Naive B cell (primary cell): ENCODE measurements around the gene PRR29. TPM values are rescaled to one million over a fixed set of nuclear protein-coding genes. Genes with fewer than 3 reads are reported as not detected.
"Not testable (repeated sequence)": the region's sequence is repeated elsewhere in the genome, so short reads cannot be mapped to it uniquely, and the experiment has no call there.

ENCODE experiments used
- ATAC-seq, 2 donors: fragments of 150-1000 bp; cut with Tn5 transposase; 2 replicates each; pipeline ENCODE4 v1.10.0; 2021; ENCODE audit warnings: low read depth in 2 of 2, mild to moderate bottlenecking in 2 of 2, moderate library complexity in 2 of 2
- DNase-seq: peaks from one replicate; pipeline ENCODE4 v3.0.0; 2022
- H3K27ac Mint-ChIP-seq, 6 donors: one replicate each; pipeline ENCODE4 v1.8.0; 2020 to 2022; ENCODE audit warnings: mild to moderate bottlenecking in 6 of 6, mixed read lengths in 6 of 6, moderate library complexity in 5 of 6, inconsistent platforms in 2 of 6
- H3K27me3 Mint-ChIP-seq, 3 donors: one replicate each; pipeline ENCODE4 v1.8.0; 2021 to 2022; ENCODE audit warnings: mixed read lengths in 3 of 3, mild to moderate bottlenecking in 1 of 3
- H3K36me3 Mint-ChIP-seq, 2 donors: one replicate each; pipeline ENCODE4 v1.8.0; 2020 to 2022; ENCODE audit warnings: mixed read lengths in 2 of 2, inconsistent platforms in 1 of 2, mild to moderate bottlenecking in 1 of 2
- H3K4me1 Mint-ChIP-seq, 3 donors: one replicate each; pipeline ENCODE4 v1.8.0; 2020 to 2022; ENCODE audit warnings: mixed read lengths in 3 of 3, inconsistent platforms in 1 of 3, mild to moderate bottlenecking in 1 of 3, moderate library complexity in 1 of 3
- H3K4me3 Mint-ChIP-seq, 8 donors: one replicate each; pipeline ENCODE4 v1.8.0; 2020 to 2022; ENCODE audit warnings: mild to moderate bottlenecking in 8 of 8, mixed read lengths in 8 of 8, moderate library complexity in 8 of 8, inconsistent platforms in 2 of 8
- H3K9me3 Mint-ChIP-seq, 7 donors: one replicate each; pipeline ENCODE4 v1.8.0; 2020 to 2022; ENCODE audit warnings: mixed read lengths in 7 of 7, mild to moderate bottlenecking in 5 of 7, inconsistent platforms in 2 of 7, moderate library complexity in 1 of 7
- polyA plus RNA-seq, 6 donors: library from polyadenylated mRNA; unstranded; fragments of 300-500 nt; fragmentation: Illumina TruSeq; gene quantifications; one replicate each; pipeline ENCODE4 v1.2.3, GENCODE V29; 2021; ENCODE audit warnings: low read depth in 6 of 6

The PRR29 gene
- polyA plus RNA-seq, 6 donors from 2014 or later: 3.5 to 6.8 (median 5.8) TPM

DNA sequence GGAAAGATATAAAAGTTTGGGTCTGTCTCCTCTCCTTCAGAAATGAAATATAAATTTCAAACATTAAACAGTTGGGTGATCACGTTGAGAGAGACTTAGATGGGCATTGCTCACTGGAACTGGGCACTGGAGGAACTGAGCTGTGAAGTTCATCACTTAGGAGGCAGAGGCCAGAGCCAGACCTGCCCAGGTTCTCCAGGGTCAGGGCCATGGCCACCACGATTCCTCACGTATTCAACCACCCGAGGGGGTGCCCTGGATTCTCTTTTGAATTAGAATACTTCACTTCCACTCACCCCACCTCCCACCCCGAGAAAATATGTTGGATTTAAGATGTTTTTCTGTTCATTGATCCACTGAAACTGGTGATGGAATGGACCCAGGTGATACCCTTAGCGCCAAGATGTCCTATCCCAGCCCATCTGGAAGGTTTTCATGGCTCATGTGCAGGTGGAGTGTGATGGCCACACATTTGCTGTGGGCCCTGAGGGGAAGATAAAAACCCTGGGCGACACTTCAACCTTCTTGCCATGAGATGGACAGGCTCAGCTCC, 6.1 kb downstream of the PRR29 start:
- Mint-ChIP-seq H3K4me3 (peak overlapping the region in 1 of 8 donors; percentile 65), H3K27me3 (no peaks in the 10 kb centered on the region), H3K9me3 (no peaks in the 10 kb centered on the region), H3K27ac (peak overlapping the region in 2 of 6 donors; percentile 31 to 57), H3K36me3 (peaks cover 0 to 6% of the 10 kb centered on the region in 2 donors), H3K4me1 (peaks cover 28 to 53% (median 45%) of the 10 kb centered on the region in 3 donors)
- DNase-seq: no peak
- ATAC-seq: no peak

DNA sequence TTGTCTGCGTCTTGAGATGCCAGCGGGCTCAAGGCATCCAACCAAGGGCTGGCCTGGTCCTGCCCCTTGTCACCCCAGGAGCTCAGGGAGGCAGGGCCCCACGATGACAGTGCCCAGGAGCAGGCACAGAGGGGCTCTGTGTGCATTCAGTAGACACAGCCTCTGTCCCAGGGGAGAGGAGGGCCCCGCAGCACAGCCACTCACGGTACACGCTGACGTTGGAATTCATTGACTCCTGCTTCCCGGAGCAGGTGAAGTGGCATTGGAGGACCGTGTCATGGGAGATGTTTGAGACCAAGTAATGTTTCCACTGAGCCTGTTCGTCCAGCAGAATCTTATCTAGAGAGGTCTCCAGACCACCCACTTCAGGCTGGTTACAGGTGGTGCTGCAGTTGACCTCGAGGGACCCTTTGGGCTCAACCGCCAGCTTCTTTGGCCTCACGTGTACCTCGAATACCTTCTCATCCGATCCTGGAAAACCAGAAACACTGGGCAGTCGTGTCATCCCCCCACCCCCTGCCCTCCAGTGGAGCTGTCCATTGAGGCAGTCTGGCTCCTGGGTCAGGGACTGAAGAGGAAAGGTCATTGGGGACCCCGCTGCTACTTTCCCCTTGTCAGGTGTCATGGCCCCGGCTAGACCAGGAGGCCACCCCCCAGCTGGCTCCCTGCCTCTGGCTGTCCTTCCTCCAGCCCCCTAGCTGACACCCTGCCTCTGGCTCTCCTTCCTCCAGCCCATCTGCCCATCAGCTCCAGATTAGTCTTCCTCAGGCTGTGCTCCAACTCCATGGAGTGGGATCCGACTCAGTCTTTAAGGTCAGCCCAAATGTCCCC, 7.0 kb downstream of the PRR29 start:
- Mint-ChIP-seq H3K4me1 (peaks cover 31 to 53% (median 46%) of the 10 kb centered on the region in 3 donors), H3K9me3 (no peaks in the 10 kb centered on the region), H3K27me3 (no peaks in the 10 kb centered on the region), H3K36me3 (peaks cover 0 to 6% of the 10 kb centered on the region in 2 donors), H3K4me3 (no peak overlapping the region), H3K27ac (peak overlapping the region in 5 of 6 donors; percentile 52 to 89 (median 85))
- DNase-seq (no peak), ATAC-seq (no peak)

DNA sequence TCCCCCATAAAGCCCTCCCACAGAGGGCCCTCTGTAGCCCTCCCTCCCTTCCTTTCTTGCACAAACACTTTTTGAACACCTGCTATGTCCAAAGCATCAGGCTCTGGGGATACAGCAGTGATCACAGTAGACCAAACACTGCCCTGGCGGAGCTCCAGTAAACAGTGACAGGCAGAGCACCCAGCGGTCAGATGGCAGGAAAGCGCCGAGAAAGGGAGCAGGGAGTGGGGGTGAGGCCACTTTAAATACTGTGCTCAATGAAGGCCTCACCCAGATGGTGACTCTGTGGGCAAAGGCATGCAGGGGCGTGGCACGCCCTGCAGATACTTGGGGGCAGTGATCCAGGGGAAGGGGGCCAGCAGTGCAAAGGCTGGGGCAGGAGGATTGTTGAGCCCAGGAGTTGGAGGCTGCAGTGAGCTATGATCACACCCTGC, 7.6 kb downstream of the PRR29 start:
- peaks cover 34 to 57% (median 48%) of the 10 kb centered on the region in 3 donors for H3K4me1 Mint-ChIP-seq
- no peaks in the 10 kb centered on the region for H3K27me3 Mint-ChIP-seq
- H3K27ac Mint-ChIP-seq: peak overlapping the region in 4 of 6 donors; percentile 26 to 87 (median 74)
- peaks cover 0 to 6% of the 10 kb centered on the region in 2 donors for H3K36me3 Mint-ChIP-seq
- no peak for DNase-seq
- ATAC-seq: no peak
- H3K4me3 Mint-ChIP-seq: peak overlapping the region in 2 of 8 donors; percentile 47 to 51
- H3K9me3 Mint-ChIP-seq: no peaks in the 10 kb centered on the region

- no peaks in the 10 kb centered on the region for H3K27me3 Mint-ChIP-seq
- no peaks in the 10 kb centered on the region for H3K9me3 Mint-ChIP-seq
- H3K36me3 Mint-ChIP-seq: peaks cover 0 to 6% of the 10 kb centered on the region in 2 donors
- DNase-seq (no peak), ATAC-seq (no peak)
- H3K4me3 Mint-ChIP-seq: peak overlapping the region in 1 of 8 donors; percentile 69
- peak overlapping the region in 4 of 6 donors; percentile 42 to 72 (median 52) for H3K27ac Mint-ChIP-seq
- peaks cover 36 to 65% (median 56%) of the 10 kb centered on the region in 3 donors for H3K4me1 Mint-ChIP-seq
Measured at GRCh38 chr17:64006361-64007088, 8.4 kb downstream of the PRR29 start.

DNA sequence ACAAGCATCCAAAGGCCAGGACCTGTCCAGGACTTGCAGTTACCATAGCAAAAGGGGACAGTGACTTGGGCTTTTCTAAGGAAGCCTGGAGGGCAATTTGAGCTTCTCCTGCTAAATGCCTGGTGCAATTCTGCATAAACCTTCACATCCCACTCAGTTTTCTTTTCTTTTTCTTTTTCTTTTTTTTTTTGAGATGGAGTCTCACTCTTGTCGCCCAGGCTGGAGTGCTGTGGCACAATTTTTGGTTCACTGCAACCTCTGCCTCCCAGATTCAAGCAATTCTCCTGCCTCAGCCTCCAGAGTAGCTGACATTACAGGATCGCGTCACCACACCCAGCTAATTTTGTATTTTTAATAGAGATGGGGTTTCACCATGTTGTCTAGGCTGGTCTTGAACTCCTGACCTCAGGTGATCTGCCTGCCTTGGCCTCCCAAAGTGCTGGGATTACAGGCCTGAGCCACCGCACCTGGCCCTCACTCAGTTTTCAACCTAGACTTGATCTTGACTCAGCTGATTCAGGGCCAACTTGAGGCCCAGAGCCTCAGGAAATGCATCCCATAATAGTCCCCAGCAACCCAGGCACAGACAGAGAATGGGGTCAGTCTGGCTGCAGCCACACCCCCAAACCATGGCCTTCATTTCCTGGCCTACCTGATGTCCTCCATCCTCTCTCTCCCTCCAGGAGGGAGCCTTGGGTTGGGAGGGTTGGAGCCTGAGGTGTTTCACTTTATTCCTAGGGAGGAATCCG, 9.1 kb downstream of the PRR29 start:
- H3K27ac Mint-ChIP-seq: peak overlapping the region in 1 of 6 donors; percentile 36
- ATAC-seq, H3K9me3 Mint-ChIP-seq, H3K36me3 Mint-ChIP-seq, H3K27me3 Mint-ChIP-seq, DNase-seq: not testable (repeated sequence)
- H3K4me1 Mint-ChIP-seq: peaks cover 41 to 72% (median 62%) of the 10 kb centered on the region in 3 donors
- H3K4me3 Mint-ChIP-seq: peak overlapping the region in 2 of 8 donors; percentile 16 to 69

DNA sequence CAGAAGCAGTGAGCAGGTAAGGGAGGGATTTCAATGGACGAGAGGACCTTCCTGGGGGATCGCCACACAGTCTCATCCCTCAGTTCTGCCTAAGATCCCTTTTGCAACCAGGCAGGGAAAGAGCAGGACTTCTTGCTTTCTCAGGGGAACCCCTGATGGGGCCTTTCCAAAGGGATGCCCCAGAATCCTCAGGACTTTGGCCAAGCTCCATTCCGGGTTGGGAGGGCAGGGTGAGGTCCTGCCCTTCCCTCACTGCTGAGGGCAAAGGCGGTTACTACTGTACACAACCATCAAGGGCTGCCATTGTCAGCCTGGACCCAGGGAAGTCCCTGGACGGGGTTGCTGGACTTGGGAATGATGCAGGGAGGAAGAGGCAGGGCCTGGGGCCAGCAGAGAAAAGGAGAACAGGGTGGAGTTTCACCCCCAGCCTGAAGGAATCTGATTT, 9.7 kb downstream of the PRR29 start:
- Mint-ChIP-seq H3K4me3 (no peak overlapping the region), H3K27ac (peak overlapping the region in 2 of 6 donors; percentile 53 to 67), H3K9me3 (no peaks in the 10 kb centered on the region), H3K36me3 (peaks cover 0 to 6% of the 10 kb centered on the region in 2 donors), H3K27me3 (no peaks in the 10 kb centered on the region), H3K4me1 (peaks cover 44 to 78% (median 65%) of the 10 kb centered on the region in 3 donors)
- no peak for ATAC-seq
- DNase-seq: no peak

DNA sequence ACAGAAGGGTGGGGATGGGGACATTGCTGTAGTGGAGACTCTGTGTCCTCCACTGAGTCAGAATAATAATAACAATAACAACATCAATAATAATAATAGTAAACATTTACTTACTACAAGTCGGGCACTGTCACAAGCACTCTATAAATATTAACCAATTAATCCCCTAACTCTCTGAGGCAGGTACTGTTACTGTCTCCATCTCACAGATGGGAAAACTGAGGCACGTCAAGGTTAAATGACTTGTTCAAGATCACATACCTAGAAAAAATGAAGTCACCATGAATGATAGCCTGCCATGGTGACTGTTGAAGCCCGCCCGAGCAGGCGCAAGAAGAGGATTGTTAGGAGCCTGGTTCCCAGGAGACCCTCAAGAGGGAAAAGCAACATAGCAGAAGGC, 10.2 kb downstream of the PRR29 start:
- Mint-ChIP-seq H3K4me1 (peaks cover 44 to 82% (median 70%) of the 10 kb centered on the region in 3 donors), H3K36me3 (peaks cover 0 to 6% of the 10 kb centered on the region in 2 donors), H3K4me3 (peak overlapping the region in 2 of 8 donors; percentile 34 to 60), H3K27me3 (no peaks in the 10 kb centered on the region), H3K27ac (peak overlapping the region in 2 of 6 donors; percentile 26 to 67), H3K9me3 (no peaks in the 10 kb centered on the region)
- DNase-seq (no peak), ATAC-seq (no peak)

DNA sequence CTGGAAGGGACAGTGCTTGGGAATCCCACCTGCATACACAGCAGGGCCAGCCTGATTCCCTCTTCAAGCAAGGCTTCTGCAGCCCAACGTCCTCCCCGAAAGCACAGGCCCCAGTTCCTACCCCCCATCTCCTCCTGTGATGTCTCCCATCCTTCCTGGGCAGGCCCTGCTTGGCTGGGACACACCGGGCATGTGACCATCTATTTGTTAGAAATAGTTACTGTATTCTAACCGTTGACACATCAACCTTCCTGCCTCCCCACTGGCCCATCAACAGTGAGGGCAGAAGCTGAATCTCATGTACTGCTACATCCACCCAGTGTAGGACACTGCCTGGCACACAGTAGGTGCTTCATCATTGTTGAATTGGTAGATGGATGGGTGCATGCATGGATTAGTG, 10.7 kb downstream of the PRR29 start:
- peaks cover 0 to 6% of the 10 kb centered on the region in 2 donors for H3K36me3 Mint-ChIP-seq
- DNase-seq (no peak), ATAC-seq (no peak)
- peak overlapping the region in 1 of 8 donors; percentile 34 for H3K4me3 Mint-ChIP-seq
- H3K9me3 Mint-ChIP-seq: no peaks in the 10 kb centered on the region
- H3K4me1 Mint-ChIP-seq: peaks cover 48 to 86% (median 72%) of the 10 kb centered on the region in 3 donors
- H3K27me3 Mint-ChIP-seq: no peaks in the 10 kb centered on the region
- H3K27ac Mint-ChIP-seq: no peak overlapping the region

DNA sequence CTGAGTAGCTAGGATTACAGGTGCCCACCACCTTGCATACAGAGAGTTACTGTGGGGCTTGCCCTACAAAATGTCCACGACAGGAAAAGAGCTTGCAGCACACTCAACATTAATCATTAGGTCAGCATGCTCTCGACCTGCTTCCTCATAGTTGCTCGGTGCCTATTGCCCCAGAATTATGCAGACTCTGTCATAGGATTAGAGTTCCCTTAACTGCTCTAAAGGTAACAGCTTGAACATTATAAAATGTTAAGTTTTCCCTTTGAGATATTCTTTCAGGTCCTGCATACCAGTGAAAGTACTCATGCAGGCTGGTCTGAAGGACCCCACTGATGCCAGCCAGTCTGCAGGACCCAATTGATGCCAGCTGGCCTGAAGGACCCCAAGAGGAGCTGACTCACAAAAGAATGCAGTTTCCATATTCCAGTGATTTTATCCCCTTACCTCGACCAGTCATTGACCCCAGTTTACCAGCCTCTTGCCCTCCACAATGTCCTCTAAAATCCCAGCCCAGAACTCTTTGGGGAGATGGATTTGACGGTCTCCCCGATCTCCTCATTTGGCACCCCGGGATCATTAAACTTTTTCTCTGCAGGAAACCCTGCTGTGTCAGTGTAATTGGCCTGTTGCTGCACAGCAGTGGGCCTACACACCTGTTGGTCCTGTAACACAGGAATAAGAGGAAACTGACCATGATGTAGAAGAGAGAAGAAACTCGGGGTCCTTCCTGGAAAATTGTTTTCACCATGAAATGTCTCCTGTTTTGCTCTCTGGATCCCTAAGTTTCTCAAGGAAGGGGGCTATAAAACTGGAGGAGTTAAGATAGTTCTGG, 11.6 kb downstream of the PRR29 start:
- Mint-ChIP-seq H3K4me1 (peaks cover 56 to 92% (median 82%) of the 10 kb centered on the region in 3 donors), H3K9me3 (no peaks in the 10 kb centered on the region), H3K4me3 (peak overlapping the region in 6 of 8 donors; percentile 2 to 61 (median 16))

DNA sequence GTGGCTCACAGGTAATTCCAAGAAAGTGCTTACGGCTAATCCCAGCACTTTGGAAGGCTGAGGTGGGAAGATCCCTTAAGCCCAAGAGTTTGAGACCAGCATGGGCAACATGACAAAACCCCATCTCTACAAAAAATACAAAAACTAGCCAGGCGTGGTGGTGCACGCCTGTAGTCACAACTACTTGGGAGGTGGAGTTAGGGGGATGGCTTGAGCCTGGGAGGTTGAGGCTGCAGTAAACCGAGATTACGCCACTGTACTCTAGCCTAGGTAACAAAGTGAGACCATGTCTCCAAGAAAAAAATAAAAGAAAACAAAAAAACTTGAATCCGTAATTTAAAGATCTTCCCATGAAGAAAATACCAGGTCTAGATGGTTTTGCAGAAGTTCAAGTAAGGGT, 17.3 kb downstream of the PRR29 start:
- peak overlapping the region in 5 of 6 donors; percentile 11 to 99 (median 89) for H3K27ac Mint-ChIP-seq
- H3K27me3 Mint-ChIP-seq: no peaks in the 10 kb centered on the region
- peaks cover 0 to 5% of the 10 kb centered on the region in 2 donors for H3K36me3 Mint-ChIP-seq
- ATAC-seq: no peak
- peak overlapping the region; percentile 47 to 95 (median 76) for H3K4me3 Mint-ChIP-seq
- peaks cover 58 to 90% (median 78%) of the 10 kb centered on the region in 3 donors for H3K4me1 Mint-ChIP-seq
- no peaks in the 10 kb centered on the region for H3K9me3 Mint-ChIP-seq
- DNase-seq: no peak

More for the DNA sequence above, 11.6 kb downstream of the PRR29 start:
- DNase-seq (no peak), ATAC-seq (no peak)
- Mint-ChIP-seq H3K36me3 (peaks cover 0 to 6% of the 10 kb centered on the region in 2 donors), H3K27me3 (no peaks in the 10 kb centered on the region), H3K27ac (peak overlapping the region in 3 of 6 donors; percentile 30 to 82 (median 42))

DNA sequence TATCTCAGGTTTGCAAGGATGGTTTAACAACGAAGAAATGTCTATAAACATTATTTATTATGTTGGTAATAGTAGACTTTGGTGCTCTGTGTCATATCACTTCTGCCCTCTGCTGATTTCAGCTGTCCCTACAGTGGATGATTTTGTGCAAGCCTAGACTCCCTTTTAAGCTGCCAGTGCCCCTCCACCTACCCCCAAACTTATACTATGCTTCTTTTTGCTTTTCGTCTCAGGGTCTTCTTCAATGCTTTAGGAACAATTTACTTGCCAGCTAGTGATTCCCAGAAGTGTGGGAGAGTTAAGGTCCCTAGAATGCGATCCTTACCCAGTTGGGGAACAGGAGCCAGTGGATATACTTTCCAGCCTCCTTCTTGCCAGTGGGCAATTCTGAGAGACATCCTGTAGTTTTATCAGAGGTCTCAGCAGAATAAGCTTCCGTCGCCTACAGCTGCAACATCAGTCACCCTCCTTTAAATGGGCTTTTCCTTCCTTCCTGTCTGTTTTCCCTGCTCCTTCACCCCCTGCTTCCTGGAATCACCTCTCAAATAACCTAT, 18.2 kb downstream of the PRR29 start:
- no peaks in the 10 kb centered on the region for H3K27me3 Mint-ChIP-seq
- H3K4me1 Mint-ChIP-seq: peaks cover 56 to 90% (median 78%) of the 10 kb centered on the region in 3 donors
- peak overlapping the region; percentile 80 to 98 (median 88) for H3K4me3 Mint-ChIP-seq
- peak overlapping the region; percentile 65 to 99 (median 92) for H3K27ac Mint-ChIP-seq
- peaks cover 0 to 5% of the 10 kb centered on the region in 2 donors for H3K36me3 Mint-ChIP-seq
- no peak for DNase-seq
- no peak for ATAC-seq
- H3K9me3 Mint-ChIP-seq: peaks cover 0 to 2% (median 0%) of the 10 kb centered on the region in 7 donors
